H9 (cell line): ENCODE results near the gene PCMT1. TPM values are rescaled to one million over a fixed set of nuclear protein-coding genes. Genes with fewer than 3 reads are reported as not detected.

Experiments
- DNase-seq: peaks from one replicate; pipeline ENCODE4 v3.0.0-alpha.2; 2017
- H2AFZ ChIP-seq: one replicate; pipeline ENCODE4 v1.6.1; 2013; ENCODE audit warnings: mild to moderate bottlenecking, low read length, control low read depth, moderate library complexity
- H2AK5ac ChIP-seq: 2 replicates; pipeline ENCODE4 v1.6.1; 2013; ENCODE audit warnings: low read length, control low read depth, mixed read lengths; ENCODE audit not compliant: insufficient read length
- H2BK120ac ChIP-seq: one replicate; pipeline ENCODE4 v1.6.1; 2013; ENCODE audit warnings: low read depth, mild to moderate bottlenecking, low read length, control low read depth, inconsistent platforms; ENCODE audit not compliant: poor library complexity, severe bottlenecking
- H2BK12ac ChIP-seq: 2 replicates; pipeline ENCODE4 v1.6.1; 2013; ENCODE audit warnings: low read length, control low read depth, mixed read lengths, low read depth; ENCODE audit not compliant: insufficient read length
- H2BK15ac ChIP-seq: 2 replicates; pipeline ENCODE4 v1.6.1; 2013; ENCODE audit warnings: low read depth, low read length, control low read depth
- H2BK20ac ChIP-seq: one replicate; pipeline ENCODE4 v1.6.1; 2013; ENCODE audit warnings: low read depth, mild to moderate bottlenecking, low read length, control low read depth, inconsistent platforms; ENCODE audit not compliant: poor library complexity, severe bottlenecking
- H2BK5ac ChIP-seq: 2 replicates; pipeline ENCODE4 v1.6.1; 2013; ENCODE audit warnings: low read length, control low read depth, mixed read lengths; ENCODE audit not compliant: insufficient read length
- H3K14ac ChIP-seq: 2 replicates; pipeline ENCODE4 v1.6.1; 2013; ENCODE audit warnings: low read length, control low read depth; ENCODE audit not compliant: insufficient read depth
- H3K18ac ChIP-seq: 2 replicates; pipeline ENCODE4 v1.6.1; 2013; ENCODE audit warnings: low read depth, mild to moderate bottlenecking, mixed read lengths, low read length, control low read depth; ENCODE audit not compliant: insufficient read length
- H3K23ac ChIP-seq: 2 replicates; pipeline ENCODE4 v1.6.1; 2013; ENCODE audit warnings: low read length, control low read depth, mixed read lengths, low read depth; ENCODE audit not compliant: insufficient read length
- H3K23me2 ChIP-seq: 2 replicates; pipeline ENCODE4 v1.6.1; 2013; ENCODE audit warnings: low read depth, mild to moderate bottlenecking, mixed read lengths, low read length, control low read depth; ENCODE audit not compliant: insufficient read length, poor library complexity, severe bottlenecking
- H3K27ac ChIP-seq: 2 replicates; pipeline ENCODE4 v1.5.1; 2013; ENCODE audit warnings: low read length, control low read depth, mixed read lengths, low read depth; ENCODE audit not compliant: insufficient read length
- H3K27me3 ChIP-seq: 2 replicates; pipeline ENCODE4 v1.6.1; 2013; ENCODE audit warnings: low read length, control low read depth, inconsistent platforms; ENCODE audit not compliant: insufficient read depth
- H3K4ac ChIP-seq: 2 replicates; pipeline ENCODE4 v1.6.1; 2013; ENCODE audit warnings: low read depth, mild to moderate bottlenecking, control low read depth, inconsistent platforms, low read length, moderate library complexity
- H3K4me1 ChIP-seq: 2 replicates; pipeline ENCODE4 v1.6.1; 2013; ENCODE audit warnings: low read length, control low read depth, inconsistent platforms; ENCODE audit not compliant: insufficient read depth
- H3K4me2 ChIP-seq: 2 replicates; pipeline ENCODE4 v1.6.1; 2013; ENCODE audit warnings: low read length, control low read depth, mixed read lengths; ENCODE audit not compliant: insufficient read length, insufficient read depth
- H3K56ac ChIP-seq: 2 replicates; pipeline ENCODE4 v1.6.1; 2013; ENCODE audit warnings: low read depth, mild to moderate bottlenecking, mixed read lengths, low read length, control low read depth; ENCODE audit not compliant: insufficient read length
- H3K79me1 ChIP-seq: 2 replicates; pipeline ENCODE4 v1.6.1; 2013; ENCODE audit warnings: low read depth, mild to moderate bottlenecking, moderate library complexity, low read length, control low read depth, inconsistent platforms; ENCODE audit not compliant: insufficient read depth, poor library complexity, severe bottlenecking
- H3K79me2 ChIP-seq: 2 replicates; pipeline ENCODE4 v1.6.1; 2013; ENCODE audit warnings: low read length, control low read depth, inconsistent platforms; ENCODE audit not compliant: insufficient read depth
- H3K9ac ChIP-seq: 2 replicates; pipeline ENCODE4 v1.6.1; 2013; ENCODE audit warnings: low read length, control low read depth, mixed read lengths; ENCODE audit not compliant: insufficient read length; ENCODE audit errors: extremely low read depth
- H3K9me3 ChIP-seq: one replicate; pipeline ENCODE4 v1.6.1; 2013; ENCODE audit warnings: low read depth, low read length, inconsistent platforms; ENCODE audit not compliant: control insufficient read depth
- H3T11ph ChIP-seq: one replicate; pipeline ENCODE4 v1.6.1; 2013; ENCODE audit warnings: mild to moderate bottlenecking, low read length, control low read depth, inconsistent platforms
- H4K20me1 ChIP-seq: one replicate; pipeline ENCODE4 v1.6.1; 2013; ENCODE audit not compliant: control insufficient read depth, insufficient read length, insufficient read depth
- H4K5ac ChIP-seq: 2 replicates; pipeline ENCODE4 v1.6.1; 2013; ENCODE audit warnings: low read depth, mild to moderate bottlenecking, mixed read lengths, low read length, control low read depth; ENCODE audit not compliant: insufficient read length
- H4K8ac ChIP-seq: replicated peaks from 2 replicates; pipeline ENCODE4 v1.6.1; 2013; ENCODE audit warnings: low read length, control low read depth, mixed read lengths, low read depth; ENCODE audit not compliant: insufficient read length
- H4K91ac ChIP-seq: 2 replicates; pipeline ENCODE4 v1.6.1; 2013; ENCODE audit warnings: low read depth, mild to moderate bottlenecking, moderate library complexity, mixed read lengths, low read length, control low read depth; ENCODE audit not compliant: insufficient read length
- H3K27ac Mint-ChIP-seq, 3 experiments: 2 replicates in 2 of 3; 3 replicates in 1 of 3; pipeline ENCODE4 v1.8.0; 2020 to 2021; ENCODE audit warnings: mixed read lengths in 3 of 3, mild to moderate bottlenecking in 1 of 3, moderate library complexity in 1 of 3
- H3K27me3 Mint-ChIP-seq: 2 replicates; pipeline ENCODE4 v1.8.0; 2021; ENCODE audit warnings: low read depth, mild to moderate bottlenecking, moderate library complexity, mixed read lengths
- H3K36me3 Mint-ChIP-seq, 3 experiments: 2 replicates in 2 of 3; 3 replicates in 1 of 3; pipeline ENCODE4 v1.8.0; 2020 to 2021; ENCODE audit warnings: low read depth in 3 of 3, mixed read lengths in 3 of 3; ENCODE audit not compliant: insufficient read depth in 1 of 3
- H3K4me1 Mint-ChIP-seq, 2 experiments: 2 replicates each; pipeline ENCODE4 v1.8.0; 2020; ENCODE audit warnings: mixed read lengths in 2 of 2
- H3K4me3 Mint-ChIP-seq, 2 experiments: 2 replicates in 1 of 2; 3 replicates in 1 of 2; pipeline ENCODE4 v1.8.0; 2020 to 2021; ENCODE audit warnings: mild to moderate bottlenecking in 2 of 2, mixed read lengths in 2 of 2, moderate library complexity in 1 of 2
- H3K9me3 Mint-ChIP-seq, 2 experiments: 2 replicates in 1 of 2; 3 replicates in 1 of 2; pipeline ENCODE4 v1.8.0; 2020; ENCODE audit warnings: mild to moderate bottlenecking in 2 of 2, mixed read lengths in 2 of 2, moderate library complexity in 1 of 2
- CTCF ChIP-seq: fragments of 200-600 bp; sonication (generic); conservative IDR thresholded peaks from 3 replicates; pipeline ENCODE4 v1.8.0; 2021; ENCODE audit warnings: antibody characterized with exemption, mild to moderate bottlenecking
- WGBS: extraction: QIAGEN DNeasy Blood & Tissue Kit; methylation state at CpG from one replicate; pipeline ENCODE4 v1.1.7; 2013; ENCODE audit warnings: missing lambda C conversion rate, low lambda C conversion rate, mixed read lengths; ENCODE audit not compliant: insufficient read length; ENCODE audit errors: extremely low coverage; 5-methylcytosine and 5-hydroxymethylcytosine counted together
- total RNA-seq: library from RNA; stranded (reverse); gene quantifications from 2 replicates; pipeline ENCODE4 v1.2.1, GENCODE V29; 2021

PCMT1 gene
- total RNA-seq, 1 experiment from 2014 or later: 98.3 TPM

- Histone ChIP-seq H3K79me1 (no peaks in the 10 kb centered on the region), H3K79me2 (no peaks in the 10 kb centered on the region), H3K9ac (no peak overlapping the region), H4K5ac (no peak overlapping the region), H3K27ac (no peak overlapping the region), H3K4ac (no peak overlapping the region), H2AK5ac (no peak overlapping the region), H3T11ph (no peak overlapping the region), H3K4me1 (no peaks in the 10 kb centered on the region; the same call in 1 of the 2 replicates), H4K91ac (no peak overlapping the region), H2BK5ac (no peak overlapping the region), H3K18ac (no peak overlapping the region), H2AFZ (no peak overlapping the region), H4K20me1 (peaks cover 3% of the 10 kb centered on the region), H3K14ac (no peak overlapping the region), H2BK20ac (no peak overlapping the region), H2BK15ac (no peak overlapping the region), H3K9me3 (no peaks in the 10 kb centered on the region), H3K56ac (no peak overlapping the region), H4K8ac (no peak overlapping the region), H3K4me2 (no peak overlapping the region), H2BK12ac (no peak overlapping the region), H3K23me2 (no peaks in the 10 kb centered on the region), H3K27me3 (no peaks in the 10 kb centered on the region), H3K23ac (no peak overlapping the region), H2BK120ac (no peak overlapping the region)
- Mint-ChIP-seq H3K4me1 (peaks cover 39 to 40% of the 10 kb centered on the region in 2 experiments), H3K9me3 (no peaks in the 10 kb centered on the region), H3K36me3 (no peaks in the 10 kb centered on the region), H3K27me3 (no peaks in the 10 kb centered on the region), H3K27ac (no peak overlapping the region), H3K4me3 (no peak overlapping the region)
- TF ChIP-seq CTCF: no peak
- no peak for DNase-seq
- no CpG with 5 or more reads among the region's 2 CpGs for WGBS
These were observed 106.2 kb downstream of the PCMT1 start for GRCh38 chr6:149855741-149856140.
